Erythroblast (primary cell): ENCODE data around the gene SRSF11.

ENCODE experiments used
- GATA1 ChIP-seq: IDR thresholded peaks from 2 replicates; pipeline ENCODE4 v1.6.1; 2011; ENCODE audit warnings: low read depth, mild to moderate bottlenecking, control low read depth, low read length, moderate library complexity
- POLR2A ChIP-seq: IDR thresholded peaks from 2 replicates; pipeline ENCODE4 v1.6.1; 2011; ENCODE audit warnings: mild to moderate bottlenecking, low read length

DNA sequence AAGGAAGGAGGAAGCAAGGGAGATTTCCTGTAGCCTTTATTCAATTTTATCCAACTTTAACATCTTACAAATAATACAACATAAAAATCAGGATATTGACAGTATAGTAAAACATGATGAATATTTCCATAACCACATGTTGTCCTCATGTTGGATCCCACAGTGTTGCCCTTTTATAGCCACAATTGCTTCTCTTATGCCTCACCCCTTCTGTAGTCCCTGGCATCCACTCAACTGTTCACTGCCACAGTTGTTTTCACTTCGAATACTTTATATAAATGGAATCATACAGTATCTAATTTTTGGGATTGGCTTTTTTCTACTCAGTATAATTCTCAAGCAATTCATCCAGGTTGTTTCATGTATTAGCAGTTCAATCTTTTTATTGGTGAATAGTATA lies 44.8 kb downstream of the SRSF11 start:
- no peak for TF ChIP-seq POLR2A
- no peak for TF ChIP-seq GATA1
